ENCODE measurements around the gene SPINK6.

The SPINK6 gene

DNA sequence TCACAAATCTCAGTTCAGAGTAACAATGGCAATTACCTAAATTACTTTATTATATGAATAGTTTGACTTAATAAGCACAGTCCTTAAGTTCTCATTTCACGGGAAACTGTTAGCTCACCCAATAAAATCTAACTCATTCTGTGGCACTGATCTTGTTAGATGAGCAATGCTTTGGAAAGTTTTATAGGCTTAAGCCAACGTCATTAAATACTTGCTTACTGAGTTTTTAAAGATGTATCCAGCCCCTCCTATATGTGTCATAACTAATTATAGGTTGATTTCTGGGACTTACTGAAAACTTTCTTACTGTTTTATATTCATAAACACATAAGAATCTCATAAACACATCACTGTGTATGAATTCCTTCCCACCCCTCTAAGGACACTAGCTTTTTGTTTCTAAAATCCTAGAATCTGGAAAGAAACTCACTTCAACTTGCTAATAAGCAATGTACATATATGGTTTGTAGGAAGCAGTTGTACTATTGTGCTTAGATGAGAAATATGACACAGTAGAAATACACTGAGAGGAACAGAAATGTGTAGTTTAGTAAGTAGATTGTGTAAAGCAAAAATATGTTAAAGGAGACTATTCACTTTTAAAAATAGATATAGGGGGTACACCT is 21.4 kb downstream of the SPINK6 start:
- DNase-seq: no peak

DNA sequence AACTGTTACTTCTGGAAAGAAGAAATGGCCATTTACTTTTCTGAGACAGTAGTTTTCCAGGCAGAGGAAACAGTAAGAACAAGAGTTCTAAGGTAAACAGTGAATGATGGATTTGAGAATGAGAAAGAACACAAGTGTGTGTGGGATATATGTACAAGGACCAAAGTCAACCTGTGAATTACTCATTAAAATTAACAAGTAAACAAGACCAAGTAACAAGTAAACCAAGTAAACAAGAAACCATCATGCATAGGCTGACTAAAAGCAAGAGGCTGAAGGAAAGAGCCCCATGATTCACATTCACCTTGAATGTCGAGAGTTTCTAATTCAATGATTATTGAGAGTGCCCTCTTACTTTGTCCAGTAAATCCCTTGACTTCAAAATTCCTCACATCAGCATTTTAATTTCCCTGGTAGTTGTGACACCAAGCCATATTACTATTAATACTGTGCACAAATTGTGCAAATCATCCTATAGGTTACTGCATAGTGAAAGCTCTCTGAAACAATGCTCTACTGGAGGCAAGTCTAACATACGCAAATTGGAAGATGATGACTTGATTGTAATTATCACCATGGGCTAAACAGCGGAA is 25.6 kb downstream of the SPINK6 start:
- no peak for DNase-seq

DNA sequence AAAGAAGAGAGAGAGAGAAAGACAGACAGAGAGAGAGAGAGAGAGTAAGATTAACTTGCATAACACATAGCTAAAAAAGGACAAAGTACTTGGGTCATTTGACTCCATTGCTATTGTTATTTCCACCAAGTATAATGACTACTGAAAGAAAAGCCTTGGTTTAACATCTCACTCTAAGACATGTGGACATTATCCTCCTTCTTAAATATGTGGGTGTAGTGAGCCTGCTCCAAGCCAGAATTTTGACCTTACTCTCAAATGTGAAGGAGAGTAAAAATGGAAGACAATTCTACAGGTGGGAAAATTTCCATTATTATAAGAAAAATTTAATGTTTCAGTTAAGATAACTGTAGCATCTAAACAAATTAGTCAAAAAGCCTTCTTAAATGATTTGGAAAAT is 27.0 kb downstream of the SPINK6 start:
- no peak for DNase-seq

DNA sequence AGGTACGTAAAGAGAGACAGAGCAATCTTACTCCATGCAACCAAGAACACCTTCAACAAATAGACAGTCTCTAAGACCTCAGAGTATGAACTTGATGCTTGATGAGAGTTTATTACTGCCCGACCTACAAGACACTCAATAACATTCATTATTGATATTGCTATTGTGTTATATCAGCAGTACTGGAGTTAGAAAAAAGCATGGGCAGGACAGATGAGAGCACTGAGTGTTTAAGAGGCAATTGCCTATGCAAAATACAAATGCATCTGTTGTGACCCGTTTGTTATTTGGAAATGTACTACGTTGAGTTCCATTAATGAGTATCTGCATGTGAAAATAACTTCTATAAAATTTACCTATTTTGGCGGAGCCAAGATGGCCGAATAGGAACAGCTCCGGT is 27.4 kb downstream of the SPINK6 start:
- no peak for DNase-seq

DNA sequence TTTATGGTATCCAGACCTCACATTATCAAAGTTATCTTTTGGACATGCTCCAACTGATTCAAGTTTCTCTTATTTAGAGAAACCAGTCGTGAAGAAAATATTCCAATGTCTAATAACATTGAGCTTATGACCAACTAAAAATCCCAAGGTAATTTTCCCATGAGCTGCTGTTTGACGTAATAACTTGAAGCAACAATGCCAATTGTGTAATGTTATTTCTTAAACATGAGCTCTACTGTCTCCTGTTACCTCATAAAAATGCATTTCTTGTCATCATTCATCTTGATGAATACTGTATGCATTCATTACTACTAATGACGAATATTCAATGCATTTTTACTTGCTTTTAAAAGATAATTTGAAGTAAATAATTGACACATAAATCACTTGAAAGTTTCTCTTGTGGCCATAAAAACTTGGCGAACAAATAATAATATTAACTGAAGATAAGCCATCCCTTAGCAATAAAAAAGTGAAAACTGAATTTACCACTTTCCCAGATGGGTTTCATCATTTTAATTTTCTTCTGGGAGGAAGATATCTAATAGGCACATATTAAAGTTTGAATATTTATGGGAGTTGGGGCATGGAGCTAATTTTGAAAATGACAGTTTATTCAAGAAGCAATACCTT is 35.1 kb downstream of the SPINK6 start:
- DNase-seq: peak; percentile 34 to 74 (median 72)

- DNase-seq: no peak
Observed at GRCh38 chr5:148238418-148238794, 35.6 kb downstream of the SPINK6 start, which contains the start of gene MARCOL. Gene MARCOL, plus strand, starts transcription at chr5:148238525. Its CDS starts 73 bp downstream, at chr5:148238598.

- DNase-seq: no peak
Observed at GRCh38 chr5:148248894-148249293, 46.1 kb downstream of the SPINK6 start.

DNA sequence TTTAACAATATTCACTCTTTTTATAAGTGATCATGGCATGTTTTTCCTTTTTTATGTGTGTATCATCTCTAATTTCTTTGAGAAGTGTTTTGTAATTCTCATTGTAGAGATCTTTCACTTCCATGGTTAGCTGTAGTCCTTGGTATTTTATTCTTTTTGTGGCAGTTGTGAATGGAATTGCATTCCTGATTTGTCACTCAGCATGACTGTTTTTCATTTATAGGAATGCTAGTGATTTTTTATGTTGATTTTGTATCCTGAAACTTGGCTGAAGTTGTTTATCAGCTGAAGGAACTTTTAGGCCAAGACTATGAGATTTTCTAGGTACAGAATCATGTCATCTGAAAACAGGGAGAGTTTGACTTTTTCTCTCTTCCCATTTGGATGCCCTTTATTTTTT is 52.6 kb downstream of the SPINK6 start:
- DNase-seq: no peak

DNA sequence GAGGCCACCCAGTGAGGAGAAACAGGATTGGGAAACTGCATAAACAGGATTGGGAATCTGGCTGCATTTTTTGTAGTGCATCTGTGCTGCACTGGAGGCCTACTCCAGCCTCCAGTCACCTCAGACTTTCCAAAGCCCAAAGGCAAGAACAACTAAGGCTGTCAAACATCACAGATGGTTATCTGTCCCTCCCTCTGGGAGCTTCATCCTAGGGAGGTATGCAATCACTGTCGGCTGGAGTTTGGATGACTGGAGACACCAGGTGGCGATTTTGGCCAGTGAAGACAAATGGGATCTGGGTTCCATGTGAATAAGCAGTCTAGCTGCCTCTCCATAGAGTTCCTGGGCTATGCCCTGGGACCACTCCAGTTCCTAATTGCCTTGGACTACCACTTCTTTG is 56.4 kb downstream of the SPINK6 start:
- no peak for DNase-seq

DNA sequence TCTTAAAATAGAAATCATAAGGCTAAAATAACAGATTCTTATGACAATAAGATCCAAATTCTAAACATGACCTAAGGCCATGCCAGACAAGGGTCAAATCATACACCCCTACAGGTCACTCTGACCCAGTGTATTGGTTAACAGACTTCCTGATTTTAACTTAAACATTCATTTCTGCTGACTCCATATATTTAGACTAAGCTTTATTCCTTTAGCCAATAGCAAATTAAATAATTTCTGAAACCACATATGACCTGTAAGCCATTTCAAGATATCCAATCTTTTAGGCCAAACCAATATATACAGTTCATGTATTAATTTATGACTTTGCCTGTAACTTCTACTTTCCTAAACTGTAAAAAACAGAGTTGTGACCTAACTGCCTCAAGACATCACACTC is 58.4 kb downstream of the SPINK6 start:
- no peak for DNase-seq

Measured in suppressor macrophage treated with lipopolysaccharide for 1 hour (primary cell).